Vagina (tissue), 2 donors: Measurements from ENCODE around the gene APOBEC4.

Experiments
- POLR2AphosphoS5 ChIP-seq, 2 donors: sonication (generic); formaldehyde crosslinking; IDR thresholded peaks; one replicate each; pipeline ENCODE4 v1.9.0; 2017; ENCODE audit warnings: antibody characterized with exemption in 2 of 2, mild to moderate bottlenecking in 2 of 2, low read depth in 1 of 2; ENCODE audit not compliant: insufficient read depth in 1 of 2
- TF ChIP-seq, protein P1 (sequence below), 3 experiments: fragments of 450-650 bp in 2 of 3; fragments of 200-600 bp in 1 of 3; sonication (generic) in 1 of 3; IDR thresholded peaks; one replicate each; pipeline ENCODE4 v1.5.1; 2017 to 2019; ENCODE audit warnings: antibody characterized with exemption in 3 of 3, mild to moderate bottlenecking in 2 of 3, moderate library complexity in 2 of 3

DNA sequence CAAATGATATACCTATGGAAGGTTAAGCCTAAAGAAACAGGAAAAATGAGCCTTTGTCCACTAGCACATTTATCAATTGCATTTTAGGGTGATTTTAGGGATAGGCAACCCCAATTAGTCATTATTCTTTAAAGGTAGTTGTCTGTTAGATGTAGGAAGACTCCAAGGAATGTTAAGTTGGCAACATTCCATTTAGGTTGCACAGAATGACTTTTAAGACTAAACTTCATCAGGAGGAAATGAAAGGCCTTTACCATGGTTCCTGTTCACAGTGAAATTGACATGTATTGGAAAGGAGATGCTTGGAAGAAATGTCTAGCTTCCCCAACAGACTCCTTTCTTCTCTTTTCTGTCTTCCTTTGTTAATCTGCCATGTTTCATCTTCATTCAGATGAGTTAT is 1.6 kb upstream of the APOBEC4 start:
- TF ChIP-seq, protein P1, sequence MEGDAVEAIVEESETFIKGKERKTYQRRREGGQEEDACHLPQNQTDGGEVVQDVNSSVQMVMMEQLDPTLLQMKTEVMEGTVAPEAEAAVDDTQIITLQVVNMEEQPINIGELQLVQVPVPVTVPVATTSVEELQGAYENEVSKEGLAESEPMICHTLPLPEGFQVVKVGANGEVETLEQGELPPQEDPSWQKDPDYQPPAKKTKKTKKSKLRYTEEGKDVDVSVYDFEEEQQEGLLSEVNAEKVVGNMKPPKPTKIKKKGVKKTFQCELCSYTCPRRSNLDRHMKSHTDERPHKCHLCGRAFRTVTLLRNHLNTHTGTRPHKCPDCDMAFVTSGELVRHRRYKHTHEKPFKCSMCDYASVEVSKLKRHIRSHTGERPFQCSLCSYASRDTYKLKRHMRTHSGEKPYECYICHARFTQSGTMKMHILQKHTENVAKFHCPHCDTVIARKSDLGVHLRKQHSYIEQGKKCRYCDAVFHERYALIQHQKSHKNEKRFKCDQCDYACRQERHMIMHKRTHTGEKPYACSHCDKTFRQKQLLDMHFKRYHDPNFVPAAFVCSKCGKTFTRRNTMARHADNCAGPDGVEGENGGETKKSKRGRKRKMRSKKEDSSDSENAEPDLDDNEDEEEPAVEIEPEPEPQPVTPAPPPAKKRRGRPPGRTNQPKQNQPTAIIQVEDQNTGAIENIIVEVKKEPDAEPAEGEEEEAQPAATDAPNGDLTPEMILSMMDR (IDR thresholded peaks at IDR 0.05), result no peak
- TF ChIP-seq POLR2AphosphoS5 (IDR thresholded peaks at IDR 0.05; ENCODE audit: insufficient read depth in 1 of 2, low read depth in 1 of 2), result no peak
